OCI-LY1 (cell line): ENCODE measurements around the gene UGT3A2.

Experiments
- EZH2 ChIP-seq: fragments of 200-600 bp; sonication (generic), shearing (Covaris generic); IDR thresholded peaks from 2 replicates; pipeline ENCODE4 v1.8.0; 2017; ENCODE audit warnings: borderline replicate concordance, mixed run types, mild to moderate bottlenecking, antibody characterized with exemption, low read length, moderate library complexity, mixed read lengths
- TF ChIP-seq, protein P1 (sequence below): fragments of 200-600 bp; sonication (generic), shearing (Covaris generic); IDR thresholded peaks from 2 replicates; pipeline ENCODE4 v1.5.1; 2017; ENCODE audit warnings: mild to moderate bottlenecking, antibody characterized with exemption, low read length, moderate library complexity, mixed read lengths

DNA sequence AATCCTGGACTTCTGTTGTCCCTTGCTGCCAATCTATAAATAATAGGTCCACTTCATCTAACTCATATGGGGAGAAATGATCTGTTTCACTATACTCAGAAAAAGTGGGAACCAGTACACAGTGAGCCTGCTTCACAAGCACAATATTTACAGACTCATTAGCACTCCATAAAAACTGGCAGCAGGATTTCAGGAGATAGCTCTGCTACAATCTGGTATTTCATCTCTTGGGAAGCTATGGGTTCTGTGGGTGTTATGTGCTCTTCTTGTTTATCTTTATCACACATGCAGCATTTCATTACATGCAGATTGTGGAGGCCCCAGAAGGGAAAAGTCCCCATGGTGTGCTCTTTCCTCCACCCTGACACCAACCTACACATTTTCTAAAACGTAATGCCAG lies 33.2 kb downstream of the UGT3A2 start:
- no peak for TF ChIP-seq EZH2
- TF ChIP-seq, protein P1, sequence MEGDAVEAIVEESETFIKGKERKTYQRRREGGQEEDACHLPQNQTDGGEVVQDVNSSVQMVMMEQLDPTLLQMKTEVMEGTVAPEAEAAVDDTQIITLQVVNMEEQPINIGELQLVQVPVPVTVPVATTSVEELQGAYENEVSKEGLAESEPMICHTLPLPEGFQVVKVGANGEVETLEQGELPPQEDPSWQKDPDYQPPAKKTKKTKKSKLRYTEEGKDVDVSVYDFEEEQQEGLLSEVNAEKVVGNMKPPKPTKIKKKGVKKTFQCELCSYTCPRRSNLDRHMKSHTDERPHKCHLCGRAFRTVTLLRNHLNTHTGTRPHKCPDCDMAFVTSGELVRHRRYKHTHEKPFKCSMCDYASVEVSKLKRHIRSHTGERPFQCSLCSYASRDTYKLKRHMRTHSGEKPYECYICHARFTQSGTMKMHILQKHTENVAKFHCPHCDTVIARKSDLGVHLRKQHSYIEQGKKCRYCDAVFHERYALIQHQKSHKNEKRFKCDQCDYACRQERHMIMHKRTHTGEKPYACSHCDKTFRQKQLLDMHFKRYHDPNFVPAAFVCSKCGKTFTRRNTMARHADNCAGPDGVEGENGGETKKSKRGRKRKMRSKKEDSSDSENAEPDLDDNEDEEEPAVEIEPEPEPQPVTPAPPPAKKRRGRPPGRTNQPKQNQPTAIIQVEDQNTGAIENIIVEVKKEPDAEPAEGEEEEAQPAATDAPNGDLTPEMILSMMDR: no peak
